Midbrain (tissue), 1 donor: ENCODE measurements around the gene TMEM120A.

Experiments
- DNase-seq: peaks from one replicate; lab custom pipeline; 2025; lab: John Stamatoyannopoulos, UW

The TMEM120A gene

DNA sequence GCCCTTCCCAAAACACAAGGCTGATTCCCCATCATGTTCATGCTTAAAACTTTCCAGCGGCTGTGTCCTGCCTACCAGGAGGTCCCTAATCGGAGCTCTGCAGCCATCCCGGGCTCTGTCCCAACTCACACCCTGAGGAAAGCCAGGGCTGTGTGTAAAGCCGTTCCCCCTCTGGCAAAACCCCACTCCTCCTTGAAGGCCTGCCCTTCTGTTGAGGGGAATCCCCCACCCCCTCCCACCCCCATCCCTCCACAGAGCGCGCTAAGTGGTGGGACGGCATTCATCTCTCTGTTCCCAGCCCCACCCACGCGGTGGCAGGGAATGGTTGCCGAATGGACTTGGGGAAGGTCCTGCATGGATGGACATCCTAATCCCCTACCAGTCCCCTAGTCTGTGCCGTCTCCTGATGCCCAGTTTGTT is 667 bp upstream of the TMEM120A start:
- no peak for DNase-seq

DNA sequence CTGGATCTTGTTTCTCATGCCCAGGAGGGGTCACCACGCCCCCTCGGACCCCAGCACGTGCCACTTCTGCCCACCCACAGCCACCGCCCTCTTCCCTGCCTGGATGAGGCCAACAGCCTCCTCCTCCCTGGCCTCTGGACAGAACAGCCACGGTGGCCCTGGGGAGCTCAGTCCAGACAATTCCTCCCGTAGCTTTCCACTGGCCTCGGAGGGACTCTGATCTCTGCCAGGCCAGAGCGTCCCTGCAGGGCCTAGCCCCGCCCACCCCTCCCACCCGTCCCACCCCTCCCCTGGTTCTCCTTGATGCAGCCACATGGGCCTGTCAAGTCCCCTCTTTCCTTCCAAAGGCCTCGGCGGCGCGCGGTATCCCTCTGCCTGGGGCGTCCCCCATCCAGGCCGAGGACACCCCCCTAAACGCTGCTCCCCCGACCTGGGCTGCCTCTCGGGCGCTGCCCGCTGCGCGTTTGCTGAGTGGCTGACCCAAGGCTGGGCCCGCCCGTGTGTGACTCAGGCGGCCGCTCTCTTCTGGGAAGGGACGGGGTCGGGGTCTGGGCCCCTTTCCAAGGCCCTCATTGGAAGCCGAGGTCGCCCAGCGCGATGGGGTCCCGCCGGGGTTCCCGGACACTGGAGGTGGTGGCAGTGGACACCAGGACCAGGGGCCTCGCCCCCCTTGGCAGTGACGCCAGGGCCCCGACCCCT is 557 bp downstream of the TMEM120A start:
- DNase-seq: peak; percentile 48

DNA sequence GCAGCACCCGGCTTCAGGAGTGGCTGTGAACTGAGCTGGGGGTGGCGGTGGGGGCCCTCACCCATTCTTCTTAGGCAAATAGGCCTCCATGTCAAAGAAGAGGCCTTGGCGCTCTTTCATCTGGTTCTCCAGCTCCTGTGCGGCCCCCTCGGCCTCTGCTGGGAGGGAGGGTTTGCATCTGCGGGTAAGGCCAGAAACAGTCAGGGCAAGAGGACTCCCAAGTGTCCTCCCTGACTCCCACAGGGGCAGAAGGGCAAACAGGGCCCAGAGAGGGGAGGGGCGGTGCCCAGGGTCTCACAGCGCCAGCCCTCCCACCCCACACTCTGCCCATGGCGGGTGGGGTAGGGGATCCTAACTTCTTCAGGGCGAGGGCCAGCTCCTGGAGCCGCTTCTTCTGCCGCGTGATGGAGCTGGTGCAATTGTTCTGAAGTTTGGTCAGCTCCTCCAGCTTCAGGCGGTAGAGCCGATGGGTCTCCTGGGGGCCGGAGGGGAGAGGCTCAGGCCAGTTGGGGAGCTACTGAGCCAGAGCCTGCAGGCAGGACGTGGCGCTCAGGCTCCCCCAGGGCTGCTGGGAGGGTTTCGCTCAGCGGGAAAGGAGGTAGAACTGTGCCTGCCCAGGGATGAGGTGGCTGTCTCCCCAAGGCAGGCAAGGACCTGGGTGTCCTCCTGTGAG is 2.2 kb downstream of the TMEM120A start:
- DNase-seq: no peak

DNA sequence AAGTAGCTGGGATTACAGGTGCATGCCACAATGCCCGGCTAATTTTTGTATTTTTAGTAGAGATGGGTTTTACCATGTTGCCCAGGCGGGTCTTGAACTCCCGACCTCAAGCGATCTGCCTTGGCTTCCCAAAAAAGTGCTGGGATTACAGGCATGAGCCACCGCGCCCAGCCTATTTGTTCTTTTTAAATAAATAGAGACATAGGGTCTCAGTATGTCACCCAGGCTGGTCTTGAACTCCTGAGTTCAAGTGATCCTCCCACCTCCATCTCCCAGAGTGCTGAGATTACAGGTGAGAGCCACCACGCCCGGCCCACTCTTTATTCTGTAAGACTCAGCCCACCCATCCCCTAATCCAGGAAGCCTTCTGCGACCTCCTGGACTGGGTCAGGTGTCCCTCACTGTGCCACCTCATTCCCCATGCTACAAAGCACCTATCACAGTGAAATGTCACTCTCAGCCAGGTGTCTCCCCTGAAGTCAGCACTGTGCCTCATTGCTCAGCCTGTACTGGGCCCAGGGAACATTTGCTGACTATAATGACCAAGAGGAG is 2.8 kb downstream of the TMEM120A start:
- no peak for DNase-seq

DNA sequence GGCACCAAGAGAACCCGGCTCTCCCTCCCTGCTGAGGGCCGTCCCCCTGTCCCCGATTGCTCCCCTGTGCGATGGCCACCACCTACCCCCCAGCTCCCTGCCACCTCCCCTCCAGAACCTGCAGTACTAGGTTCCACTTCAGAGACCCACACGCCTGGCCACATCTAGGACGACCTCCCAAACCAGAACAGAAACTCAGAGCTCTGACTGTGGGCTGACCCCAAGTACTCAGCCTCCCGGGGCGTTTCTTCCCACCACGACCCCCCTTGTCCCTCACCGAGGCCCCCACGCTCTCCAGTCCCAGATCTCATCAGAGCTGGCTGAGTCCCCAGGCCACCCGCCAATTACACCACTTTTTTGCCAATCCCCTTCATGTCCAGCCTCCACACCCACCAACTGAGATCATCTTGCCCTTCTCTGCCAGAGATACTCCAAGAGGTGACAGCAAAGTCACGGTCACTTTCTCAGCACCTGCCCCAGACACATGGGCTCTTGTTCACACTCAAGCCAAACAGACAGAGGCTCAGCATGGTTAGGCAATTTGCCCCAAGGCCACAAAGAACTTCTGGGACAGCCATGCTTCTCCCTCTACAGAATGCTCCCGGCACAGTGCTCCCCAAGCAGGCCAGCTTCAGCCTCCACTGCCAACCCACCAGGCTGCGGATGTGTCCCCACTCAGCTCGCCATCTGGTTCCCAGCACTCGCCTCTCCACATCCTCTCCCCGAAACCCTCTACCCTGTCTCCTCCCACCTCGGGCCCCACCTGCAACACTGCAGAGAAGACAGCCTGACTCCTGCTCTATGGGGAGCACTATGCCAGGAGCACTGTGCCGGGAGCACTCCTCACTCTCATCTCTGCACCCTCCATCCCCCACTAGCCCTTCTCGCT is 4.7 kb downstream of the TMEM120A start:
- DNase-seq: no peak

DNA sequence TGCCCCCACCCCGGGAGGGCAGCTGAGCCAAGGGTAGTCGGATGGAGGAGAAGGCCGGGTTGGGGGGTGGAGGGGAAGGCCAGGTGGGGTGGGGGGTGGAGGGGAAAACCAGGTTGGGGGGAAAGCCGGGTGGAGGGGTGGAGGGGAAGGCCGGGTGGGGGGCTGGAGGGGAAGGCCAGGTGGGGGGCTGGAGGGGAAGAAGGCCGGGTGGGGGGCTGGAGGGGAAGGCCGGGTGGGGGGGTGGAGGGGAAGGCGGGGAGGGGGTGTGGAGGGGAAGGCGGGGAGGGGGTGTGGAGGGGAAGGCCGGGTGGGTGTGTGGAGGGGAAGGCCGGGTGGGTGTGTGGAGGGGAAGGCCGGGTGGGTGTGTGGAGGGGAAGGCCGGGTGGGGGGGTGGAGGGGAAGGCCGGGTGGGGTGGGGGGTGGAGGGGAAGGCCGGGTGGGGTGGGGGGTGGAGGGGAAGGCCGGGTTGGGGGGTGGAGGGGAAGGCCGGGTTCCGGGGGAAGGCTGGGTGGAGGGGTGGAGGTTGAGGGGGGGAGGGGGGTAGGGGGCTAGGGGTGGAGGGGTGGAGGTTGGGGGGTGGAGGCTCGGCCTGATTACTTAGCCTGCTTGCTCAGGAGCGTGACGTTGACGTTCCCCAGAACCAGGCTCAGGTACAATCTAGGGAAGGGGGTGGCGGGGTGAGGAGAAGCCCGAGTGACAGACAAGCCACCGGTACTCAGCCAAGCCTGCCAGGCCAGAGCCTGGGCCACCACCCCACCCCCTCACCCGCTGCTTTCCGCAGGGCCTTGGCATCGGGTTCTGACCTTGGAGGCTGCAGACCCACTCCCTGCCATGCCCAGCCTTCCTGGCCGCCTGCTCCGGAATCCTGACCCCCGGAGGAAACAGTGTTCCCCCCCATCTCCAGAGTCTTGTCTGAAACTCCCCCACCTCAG is 5.6 kb downstream of the TMEM120A start:
- DNase-seq: no peak

DNA sequence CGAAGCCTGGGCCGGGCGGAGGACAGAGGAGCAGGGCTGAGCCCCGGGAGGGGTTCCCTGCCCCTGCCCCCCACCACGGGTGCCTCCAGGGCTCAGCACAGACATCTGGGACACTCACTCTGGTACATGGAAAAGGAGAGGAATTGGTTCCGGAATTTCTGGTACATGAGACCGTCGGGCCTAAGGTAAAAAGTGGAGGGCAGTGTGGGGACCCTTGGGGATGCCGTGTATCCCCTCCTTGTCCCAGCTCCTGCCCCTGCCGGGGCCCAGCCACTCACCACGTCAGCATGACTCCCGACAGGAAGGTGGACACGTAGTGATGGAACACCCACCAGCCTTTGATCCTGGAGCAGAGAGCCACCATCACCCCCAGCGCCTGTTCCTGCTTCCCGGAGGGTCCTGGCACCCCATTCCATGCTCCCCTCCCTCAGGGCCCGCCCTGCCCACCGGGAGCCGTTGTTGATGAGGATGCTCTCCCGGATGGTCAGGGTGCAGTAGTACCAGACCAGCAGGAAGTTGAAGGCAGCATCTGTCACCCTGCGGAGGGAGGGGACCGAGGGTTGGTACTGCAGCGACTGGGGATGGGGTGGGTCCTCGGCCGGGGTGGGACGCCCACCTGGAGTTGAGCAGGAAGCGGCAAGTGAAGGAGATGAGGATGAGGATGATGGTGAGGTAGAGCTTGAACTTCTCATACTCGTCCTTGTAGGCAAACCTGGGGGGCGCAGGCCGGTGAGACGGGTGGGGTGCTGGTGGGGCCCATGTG is 6.4 kb downstream of the TMEM120A start:
- no peak for DNase-seq

DNA sequence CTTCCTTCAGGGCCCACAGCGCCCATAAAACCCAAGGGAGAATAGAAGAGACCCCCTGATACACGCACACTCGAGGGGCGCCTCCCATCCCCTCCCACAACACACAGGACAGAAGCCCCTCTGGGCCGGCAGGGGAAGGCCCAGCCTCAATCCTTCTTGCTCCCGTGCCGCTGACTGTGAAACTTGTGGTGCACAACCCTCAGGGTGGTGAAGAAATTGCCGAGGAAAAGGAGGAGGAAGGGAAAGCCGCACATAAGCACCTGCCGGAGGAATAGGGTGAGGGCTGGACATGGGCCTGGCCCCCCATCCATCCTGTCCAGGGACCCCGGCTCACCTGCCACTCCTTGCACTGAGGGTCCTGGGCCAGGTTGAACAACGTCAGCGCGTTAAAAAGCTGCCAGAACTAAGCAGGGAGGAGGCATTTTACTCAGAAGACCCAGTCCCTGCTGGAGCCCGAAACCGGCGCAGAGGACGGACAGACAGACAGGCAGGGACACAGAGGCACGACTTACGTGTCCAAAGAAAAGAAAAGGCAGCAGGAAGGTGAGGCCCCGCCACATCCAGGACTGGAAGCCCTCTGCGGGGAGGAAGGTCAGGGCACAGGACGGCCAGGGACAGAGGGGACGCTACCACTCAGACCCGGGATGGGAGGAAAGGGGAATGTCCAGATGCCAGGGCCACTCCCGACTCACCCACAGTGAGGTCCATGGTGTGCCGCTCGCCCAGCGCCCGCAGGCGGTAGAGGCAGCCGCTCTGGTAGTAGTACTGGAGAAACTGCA is 7.2 kb downstream of the TMEM120A start:
- DNase-seq: no peak

DNA sequence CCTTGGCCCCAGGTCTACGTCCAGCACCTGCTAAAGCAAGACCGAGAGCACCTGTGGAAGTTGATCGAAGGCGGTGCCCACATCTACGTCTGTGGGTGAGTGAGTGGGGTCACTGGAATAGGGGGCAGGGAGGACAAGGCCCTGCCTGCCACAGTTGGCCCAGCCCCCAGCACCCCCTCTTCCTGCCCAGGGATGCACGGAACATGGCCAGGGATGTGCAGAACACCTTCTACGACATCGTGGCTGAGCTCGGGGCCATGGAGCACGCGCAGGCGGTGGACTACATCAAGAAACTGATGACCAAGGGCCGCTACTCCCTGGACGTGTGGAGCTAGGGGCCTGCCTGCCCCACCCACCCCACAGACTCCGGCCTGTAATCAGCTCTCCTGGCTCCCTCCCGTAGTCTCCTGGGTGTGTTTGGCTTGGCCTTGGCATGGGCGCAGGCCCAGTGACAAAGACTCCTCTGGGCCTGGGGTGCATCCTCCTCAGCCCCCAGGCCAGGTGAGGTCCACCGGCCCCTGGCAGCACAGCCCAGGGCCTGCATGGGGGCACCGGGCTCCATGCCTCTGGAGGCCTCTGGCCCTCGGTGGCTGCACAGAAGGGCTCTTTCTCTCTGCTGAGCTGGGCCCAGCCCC is 8.1 kb downstream of the TMEM120A start:
- DNase-seq: no peak

DNA sequence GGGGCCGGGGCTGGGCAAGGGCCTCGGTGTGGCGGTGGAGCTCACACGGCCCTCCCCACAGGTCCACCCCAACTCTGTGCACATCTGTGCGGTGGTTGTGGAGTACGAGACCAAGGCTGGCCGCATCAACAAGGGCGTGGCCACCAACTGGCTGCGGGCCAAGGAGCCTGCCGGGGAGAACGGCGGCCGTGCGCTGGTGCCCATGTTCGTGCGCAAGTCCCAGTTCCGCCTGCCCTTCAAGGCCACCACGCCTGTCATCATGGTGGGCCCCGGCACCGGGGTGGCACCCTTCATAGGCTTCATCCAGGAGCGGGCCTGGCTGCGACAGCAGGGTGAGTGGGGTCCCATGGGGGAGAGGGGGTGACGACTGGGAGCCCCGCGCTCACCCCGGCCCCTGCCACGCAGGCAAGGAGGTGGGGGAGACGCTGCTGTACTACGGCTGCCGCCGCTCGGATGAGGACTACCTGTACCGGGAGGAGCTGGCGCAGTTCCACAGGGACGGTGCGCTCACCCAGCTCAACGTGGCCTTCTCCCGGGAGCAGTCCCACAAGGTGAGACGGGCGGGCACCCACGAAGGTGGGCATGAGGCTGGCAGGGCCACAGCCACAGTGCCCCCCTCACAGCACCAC is 8.8 kb downstream of the TMEM120A start:
- DNase-seq: no peak

DNA sequence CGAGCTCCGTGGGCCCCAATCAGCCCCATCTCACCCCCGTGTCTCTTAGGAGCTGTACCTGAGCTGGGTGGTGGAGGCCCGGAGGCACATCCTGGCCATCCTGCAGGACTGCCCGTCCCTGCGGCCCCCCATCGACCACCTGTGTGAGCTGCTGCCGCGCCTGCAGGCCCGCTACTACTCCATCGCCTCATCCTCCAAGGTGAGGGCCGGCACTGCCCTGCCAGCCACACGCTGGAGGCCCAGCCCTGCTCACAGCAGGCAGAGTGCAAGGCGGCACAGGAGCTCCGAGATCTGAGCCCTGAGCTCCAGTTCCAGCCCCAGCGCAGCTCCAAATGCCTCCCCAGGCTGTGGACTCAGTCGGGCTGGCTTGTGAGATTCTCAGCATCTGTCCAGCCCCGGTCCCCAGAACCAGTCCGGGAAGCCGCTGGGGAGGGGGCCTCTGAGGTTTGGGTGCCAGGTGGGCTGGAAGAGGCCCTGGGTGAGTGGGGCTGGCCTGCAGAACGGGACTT is 9.3 kb downstream of the TMEM120A start:
- DNase-seq: no peak

DNA sequence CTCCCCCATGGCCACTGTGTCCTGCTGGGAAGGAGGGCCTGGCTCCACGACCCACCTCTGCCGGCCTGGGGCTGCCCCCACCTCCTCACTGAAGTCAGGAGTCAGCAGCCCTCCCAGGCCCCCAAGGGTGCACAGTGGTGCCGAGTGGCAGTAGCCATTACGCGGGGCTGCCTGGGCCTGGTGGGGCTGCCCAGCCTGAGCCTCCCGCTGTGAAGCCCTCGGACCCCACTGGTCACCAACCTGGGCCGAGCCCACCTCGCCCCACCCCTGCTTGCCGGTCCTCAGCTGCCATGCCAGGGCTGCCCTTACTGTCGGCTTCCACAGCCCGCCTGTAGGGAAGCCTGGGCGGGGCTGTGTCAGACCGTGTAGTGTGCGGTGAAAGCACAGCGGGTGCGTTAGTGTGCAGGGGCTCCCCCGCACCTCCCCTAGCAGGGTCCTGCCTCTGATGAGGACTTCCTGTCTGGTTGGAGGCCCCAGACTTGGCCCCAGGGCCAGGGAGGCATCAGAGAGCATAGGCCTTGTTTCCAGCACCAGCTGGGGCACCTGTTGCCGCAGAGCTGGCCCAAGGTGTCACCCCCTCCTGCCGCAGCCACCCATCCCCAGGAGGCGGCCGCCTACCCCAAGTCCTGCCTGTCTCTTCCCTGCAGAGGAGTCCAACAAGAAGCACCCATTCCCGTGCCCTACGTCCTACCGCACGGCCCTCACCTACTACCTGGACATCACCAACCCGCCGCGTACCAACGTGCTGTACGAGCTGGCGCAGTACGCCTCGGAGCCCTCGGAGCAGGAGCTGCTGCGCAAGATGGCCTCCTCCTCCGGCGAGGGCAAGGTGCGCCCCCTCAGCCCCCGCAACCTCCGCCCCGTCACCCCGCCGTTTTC is 10.0 kb downstream of the TMEM120A start:
- no peak for DNase-seq

DNA sequence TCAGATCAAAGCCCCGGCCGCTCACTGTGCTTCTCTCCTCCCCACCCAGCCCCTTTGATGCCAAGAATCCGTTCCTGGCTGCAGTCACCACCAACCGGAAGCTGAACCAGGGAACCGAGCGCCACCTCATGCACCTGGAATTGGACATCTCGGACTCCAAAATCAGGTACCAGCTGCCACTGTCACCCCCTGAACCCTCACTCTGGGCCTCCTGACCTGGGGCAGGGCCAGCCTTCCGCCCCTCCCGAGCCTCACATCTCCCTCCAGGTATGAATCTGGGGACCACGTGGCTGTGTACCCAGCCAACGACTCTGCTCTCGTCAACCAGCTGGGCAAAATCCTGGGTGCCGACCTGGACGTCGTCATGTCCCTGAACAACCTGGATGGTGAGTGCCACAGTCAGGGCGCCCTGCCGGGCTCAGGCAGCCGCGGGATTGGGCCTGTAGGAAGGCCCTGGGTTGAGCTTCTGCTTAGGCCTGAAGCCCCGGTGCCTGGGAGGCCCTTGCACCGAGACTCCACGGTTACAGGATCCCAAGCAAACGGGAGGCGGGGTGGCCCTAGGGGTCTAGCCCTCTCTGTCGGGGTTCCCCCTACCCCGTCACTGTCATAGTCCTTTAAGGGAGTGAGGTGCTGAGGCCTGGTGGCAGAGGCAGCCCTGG is 10.8 kb downstream of the TMEM120A start:
- DNase-seq: no peak

DNA sequence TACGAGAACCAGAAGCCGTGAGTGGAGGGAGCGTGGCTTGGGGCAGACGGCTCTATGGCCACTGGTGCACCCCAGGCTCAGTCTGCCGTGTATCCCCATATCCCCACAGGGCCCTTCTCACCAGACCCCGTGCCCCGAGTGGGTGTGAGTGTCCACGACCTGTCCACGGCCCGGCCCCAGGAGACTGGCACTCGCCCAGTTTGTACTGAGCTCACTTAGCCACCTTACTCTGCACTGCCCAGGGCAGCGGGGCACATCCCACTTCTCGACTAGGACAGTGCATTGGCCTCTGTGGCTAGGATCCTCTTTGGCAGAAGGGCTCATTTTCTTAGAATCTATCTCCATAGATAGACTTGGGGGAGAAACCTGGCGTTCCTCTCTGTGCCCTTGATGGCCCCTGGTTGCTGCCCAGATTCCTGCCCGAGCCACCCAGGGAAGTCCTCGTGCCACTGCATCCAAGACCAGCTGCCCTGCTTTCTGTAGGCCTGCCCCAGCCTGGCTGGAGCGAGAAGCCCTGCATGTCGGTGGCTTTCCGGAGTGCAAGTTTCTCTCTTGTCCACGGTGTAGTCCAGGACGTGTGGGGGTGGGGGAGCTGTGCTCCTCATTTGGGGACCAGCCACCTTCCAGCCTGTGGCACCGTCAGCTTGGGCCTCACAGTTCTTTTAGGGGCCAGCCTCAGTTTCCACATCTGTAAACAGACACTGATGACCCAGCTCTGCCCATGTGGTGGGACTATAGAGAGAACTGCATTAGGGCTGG is 11.9 kb downstream of the TMEM120A start:
- DNase-seq: no peak

DNA sequence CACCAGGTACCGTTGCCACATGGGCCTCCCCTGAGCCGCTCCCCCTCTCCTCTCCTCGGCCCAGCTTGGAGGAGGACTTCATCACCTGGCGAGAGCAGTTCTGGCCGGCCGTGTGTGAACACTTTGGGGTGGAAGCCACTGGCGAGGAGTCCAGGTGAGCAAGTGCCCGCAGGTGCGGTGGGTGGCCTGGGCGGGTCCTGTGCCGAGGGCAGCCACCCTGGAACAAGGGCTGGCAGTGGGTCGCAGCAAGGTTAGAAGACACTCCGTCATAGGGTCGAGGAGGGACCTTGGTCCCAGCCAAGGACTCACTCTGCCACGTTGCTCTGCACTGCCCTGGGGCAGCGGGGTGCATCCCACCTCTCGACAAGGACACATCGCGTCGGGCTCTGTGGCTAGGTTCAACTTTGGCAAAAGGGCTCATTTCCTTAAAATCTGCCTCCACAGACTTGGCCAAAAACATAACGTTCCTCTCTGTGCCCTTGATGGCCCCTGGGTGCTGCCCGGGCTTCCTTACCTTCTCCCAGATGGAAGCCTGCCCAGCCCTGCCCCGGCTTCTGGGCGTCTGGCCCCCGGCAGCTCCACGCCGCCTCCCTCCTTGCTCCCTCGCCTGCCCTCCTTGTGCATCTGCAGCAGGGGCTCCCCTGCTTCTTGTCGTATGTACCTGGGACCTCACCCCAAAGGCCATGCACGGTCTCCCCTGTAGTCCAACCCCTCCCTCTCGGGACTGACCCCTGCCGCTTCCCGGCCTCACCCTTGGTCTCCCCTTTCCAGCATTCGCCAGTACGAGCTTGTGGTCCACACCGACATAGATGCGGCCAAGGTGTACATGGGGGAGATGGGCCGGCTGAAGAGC is 12.7 kb downstream of the TMEM120A start:
- DNase-seq: no peak

DNA sequence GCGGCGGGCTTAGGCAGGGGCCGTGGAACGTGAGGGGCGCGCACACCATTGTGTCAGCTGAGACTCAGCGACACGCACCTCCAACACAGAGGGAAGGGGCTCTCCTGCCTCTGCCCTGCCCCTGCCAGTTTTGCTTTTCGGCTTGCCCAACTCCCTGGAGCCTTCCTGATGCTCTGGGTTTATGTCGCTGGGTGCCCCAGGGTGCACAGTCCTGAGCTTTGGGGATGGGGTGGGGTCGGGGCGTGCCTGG is 13.3 kb downstream of the TMEM120A start:
- no peak for DNase-seq
